Ovary (tissue), 10 donors: ENCODE data around the gene RADIL. TPM values are rescaled to one million over a fixed set of nuclear protein-coding genes. Genes with fewer than 3 reads are reported as not detected.

Experiments
- DNase-seq, 5 donors: peaks; one replicate each; pipeline ENCODE4 v3.0.0-alpha.2; 2019 to 2020
- H3K27ac ChIP-seq, 2 donors: fragments of 200-600 bp; one replicate each; pipeline versions ENCODE4 v1.5.1 to v1.8.0; 2019 to 2022
- H3K27me3 ChIP-seq: fragments of 200-600 bp; one replicate; pipeline ENCODE4 v1.8.0; 2022
- H3K36me3 ChIP-seq: fragments of 200-600 bp; sonication (generic); one replicate; pipeline ENCODE4 v1.5.1; 2019
- H3K4me1 ChIP-seq: one replicate; pipeline ENCODE4 v1.8.1; 2013; ENCODE audit warnings: mild to moderate bottlenecking, moderate library complexity; ENCODE audit not compliant: insufficient read depth
- H3K4me3 ChIP-seq: fragments of 200-600 bp; sonication (generic); one replicate; pipeline ENCODE4 v1.5.1; 2017
- H3K9me3 ChIP-seq, 2 donors: fragments of 200-600 bp in 1 of 2; sonication (generic) in 1 of 2; one replicate each; pipeline versions ENCODE4 v1.5.1 to v1.8.1; 2013 to 2019; ENCODE audit warnings: mild to moderate bottlenecking in 1 of 2, moderate library complexity in 1 of 2
- EP300 ChIP-seq: sonication (generic); formaldehyde crosslinking; IDR thresholded peaks from one replicate; pipeline ENCODE4 v1.6.1; 2017; ENCODE audit warnings: antibody characterized with exemption
- POLR2A ChIP-seq: fragments of 450-650 bp; IDR thresholded peaks from one replicate; pipeline ENCODE4 v1.6.1; 2017; ENCODE audit warnings: antibody characterized with exemption, mild to moderate bottlenecking, moderate library complexity
- WGBS, 3 donors: extraction: QIAGEN DNeasy Blood & Tissue Kit in 1 of 3; methylation state at CpG; one replicate each; pipeline versions ENCODE4 v1.1.5 to v1.1.7; 2013 to 2017; 5-methylcytosine and 5-hydroxymethylcytosine counted together
- intact Hi-C, 4 donors: fragments of 100-400 bp; cut with DNase I; formaldehyde crosslinking; loops; one replicate each; pipeline versions ENCODE4 v1.11.0 to v1.15.1; 2022 to 2023
- long read RNA-seq, 3 donors: library from polyadenylated mRNA in 2 of 3; unstranded in 2 of 3; transcript quantifications; one replicate each; pipeline ENCODE4 v2.0.0 and lab custom pipeline, GENCODE V29; 2021 to 2026
- polyA plus RNA-seq, 2 donors: library from polyadenylated mRNA; stranded (reverse); fragments of 200-250 nt in 1 of 2; fragments of 350-450 nt in 1 of 2; fragmentation: Illumina TruSeq in 1 of 2; extraction: RNeasy Lipid Tissue Mini Kit (QIAGEN cat#74804) in 1 of 2; gene quantifications; one replicate each; pipeline ENCODE4 v1.2.3, GENCODE V29; 2013 to 2014
- total RNA-seq, 7 donors: library from RNA; depleted of rRNA in 2 of 7; stranded (reverse); fragments of >200 nt in 2 of 7; fragmentation: NEBNext Ultra II Directional in 3 of 7; extraction: Animal tissue kit (Norgen Biotek cat#: 25700) in 3 of 7; gene quantifications; one replicate each; pipeline versions ENCODE4 v1.1.0 to v1.2.4, GENCODE V29; 2016 to 2023
- TF ChIP-seq, protein P1 (sequence below), 3 donors: fragments of 450-650 bp in 2 of 3; fragments of 200-600 bp in 1 of 3; IDR thresholded peaks; one replicate each; pipeline versions ENCODE4 v1.5.1 to v1.8.0; 2016 to 2022; ENCODE audit warnings: antibody characterized with exemption in 3 of 3, mild to moderate bottlenecking in 1 of 3
- donor health status: DM: no; HTN: no; CAD: no; lungs with moderate emphysema.
- donor health status: DM: no; HTN: no; CAD: no.
- donor health status: Bipolar disorder and iron deficiency.
- donor health status: DM: yes; HTN: yes; CAD: no.
- donor health status: DM: no; HTN: no; CAD: no.
- donor health status: DM: yes; HTN: yes; CAD: no.

The RADIL gene
- 1 to 10 TPM; 1.4 to 5.4 (median 2.4) TPM for total RNA-seq
- 1 to 10 TPM in 1 of 2 donors, under 1 TPM in 1; 0.98 to 2.8 TPM for polyA plus RNA-seq
- long read RNA-seq, donor 1, partial matches to known transcripts: 2 of 2 reads
- long read RNA-seq, donor 1, other reads (novel, unspliced or antisense): 0 of 2 reads
- long read RNA-seq, donor 2: 0 reads
- long read RNA-seq, donor 3, partial matches to known transcripts: 6 of 8 reads
- long read RNA-seq, donor 3, other reads (novel, unspliced or antisense): 1 of 8 reads

- Histone ChIP-seq H3K27me3 (no peaks in the 10 kb centered on the region), H3K36me3 (no peaks in the 10 kb centered on the region), H3K4me1 (no peaks in the 10 kb centered on the region), H3K27ac (peak within 1 kb of the TSS in 1 of 2 donors; percentile 27), H3K9me3 (no peaks in the 10 kb centered on the region), H3K4me3 (peak within 1 kb of the TSS; percentile 70)
- WGBS, 3 donors: 3 to 11% (median 3%) methylated on average over 21 to 72 of the region's 72 CpGs
- DNase-seq: peak; percentile 86 to 97 (median 93)
- intact Hi-C loops: loop anchor here (5.0 to 10.0 kb wide), 4 partner anchors 79 to 269 kb away; no protein-coding TSS in a partner anchor
- TF ChIP-seq, protein P1, sequence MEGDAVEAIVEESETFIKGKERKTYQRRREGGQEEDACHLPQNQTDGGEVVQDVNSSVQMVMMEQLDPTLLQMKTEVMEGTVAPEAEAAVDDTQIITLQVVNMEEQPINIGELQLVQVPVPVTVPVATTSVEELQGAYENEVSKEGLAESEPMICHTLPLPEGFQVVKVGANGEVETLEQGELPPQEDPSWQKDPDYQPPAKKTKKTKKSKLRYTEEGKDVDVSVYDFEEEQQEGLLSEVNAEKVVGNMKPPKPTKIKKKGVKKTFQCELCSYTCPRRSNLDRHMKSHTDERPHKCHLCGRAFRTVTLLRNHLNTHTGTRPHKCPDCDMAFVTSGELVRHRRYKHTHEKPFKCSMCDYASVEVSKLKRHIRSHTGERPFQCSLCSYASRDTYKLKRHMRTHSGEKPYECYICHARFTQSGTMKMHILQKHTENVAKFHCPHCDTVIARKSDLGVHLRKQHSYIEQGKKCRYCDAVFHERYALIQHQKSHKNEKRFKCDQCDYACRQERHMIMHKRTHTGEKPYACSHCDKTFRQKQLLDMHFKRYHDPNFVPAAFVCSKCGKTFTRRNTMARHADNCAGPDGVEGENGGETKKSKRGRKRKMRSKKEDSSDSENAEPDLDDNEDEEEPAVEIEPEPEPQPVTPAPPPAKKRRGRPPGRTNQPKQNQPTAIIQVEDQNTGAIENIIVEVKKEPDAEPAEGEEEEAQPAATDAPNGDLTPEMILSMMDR (IDR thresholded peaks at IDR 0.05): peak in 2 of 3 donors; percentile 76 to 85
- TF ChIP-seq EP300: no peak
- TF ChIP-seq POLR2A: peak; percentile 5
These were observed at the start of gene RADIL for GRCh38 chr7:4883372-4884144. RADIL (minus strand) TSS chr7:4883716; CDS start chr7:4878139, 5,577 bp downstream.

GRCh38 chr7:4931943-4932342 is 48.4 kb upstream of the RADIL start:
- H3K27me3 ChIP-seq: no peaks in the 10 kb centered on the region
- no peak for DNase-seq
- no peaks in the 10 kb centered on the region for H3K9me3 ChIP-seq
- H3K4me3 ChIP-seq: no peak overlapping the region
- 43 to 54% (median 53%) methylated on average over 12 of the region's 12 CpGs for WGBS, 3 donors
- H3K4me1 ChIP-seq: no peaks in the 10 kb centered on the region
- intact Hi-C loops: no loop called here
- no peak overlapping the region for H3K27ac ChIP-seq
- no peaks in the 10 kb centered on the region for H3K36me3 ChIP-seq
- TF ChIP-seq POLR2A: no peak
- TF ChIP-seq EP300: no peak
- TF ChIP-seq, protein P1 (IDR thresholded peaks at IDR 0.05): no peak

DNA sequence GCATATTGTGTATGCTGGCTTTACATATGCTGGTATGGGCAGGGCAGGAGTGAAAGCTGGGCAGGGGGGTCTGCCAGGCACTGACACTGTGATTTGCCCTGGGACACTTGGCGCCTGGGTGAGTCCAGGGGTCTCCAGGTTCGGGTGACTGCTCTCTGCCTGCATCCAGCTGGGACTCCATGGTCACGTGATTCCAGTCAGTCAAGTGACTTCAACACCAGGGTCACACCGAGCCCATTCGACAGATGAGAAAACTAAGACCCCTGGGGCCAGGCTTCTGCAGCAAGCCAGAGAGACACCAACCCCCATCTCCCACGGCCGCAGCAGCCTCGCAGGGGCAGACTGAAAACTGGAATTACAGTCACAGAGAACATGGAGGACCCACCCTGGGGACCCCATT is 45.5 kb upstream of the RADIL start:
- no peak overlapping the region for H3K27ac ChIP-seq
- intact Hi-C loops: no loop called here
- no peaks in the 10 kb centered on the region for H3K27me3 ChIP-seq
- no peaks in the 10 kb centered on the region for H3K36me3 ChIP-seq
- TF ChIP-seq EP300 (no peak), POLR2A (no peak)
- TF ChIP-seq, protein P1 (IDR thresholded peaks at IDR 0.05): no peak
- H3K9me3 ChIP-seq: no peaks in the 10 kb centered on the region
- no peaks in the 10 kb centered on the region for H3K4me1 ChIP-seq
- H3K4me3 ChIP-seq: no peak overlapping the region
- WGBS, 3 donors: 79 to 89% (median 83%) methylated on average over 8 of the region's 8 CpGs
- no peak for DNase-seq

GRCh38 chr7:4928445-4928844 is 44.9 kb upstream of the RADIL start:
- H3K36me3 ChIP-seq: no peaks in the 10 kb centered on the region

More at GRCh38 chr7:4928445-4928844, 44.9 kb upstream of the RADIL start:
- no peaks in the 10 kb centered on the region for H3K4me1 ChIP-seq
- no peak overlapping the region for H3K4me3 ChIP-seq
- H3K27ac ChIP-seq: no peak overlapping the region
- H3K9me3 ChIP-seq: no peaks in the 10 kb centered on the region
- H3K27me3 ChIP-seq: no peaks in the 10 kb centered on the region
- intact Hi-C loops: no loop called here
- TF ChIP-seq, protein P1 (IDR thresholded peaks at IDR 0.05): no peak
- no peak for TF ChIP-seq POLR2A
- TF ChIP-seq EP300: no peak
- WGBS, 3 donors: 84 to 93% (median 87%) methylated on average over 2 of the region's 2 CpGs
- DNase-seq: no peak
